HFF-Myc (cell line): ENCODE results near the gene RPL37.
"Not testable (repeated sequence)": the region's sequence is repeated elsewhere in the genome, so short reads cannot be mapped to it uniquely, and the experiment has no call there.

Experiments
- DNase-seq: peaks from one replicate; pipeline ENCODE4 v3.0.0-alpha.2; 2011; ENCODE audit warnings: low read depth; ENCODE audit errors: extremely low read depth
- H3K4me3 ChIP-seq: replicated peaks from 2 replicates; pipeline ENCODE4 v1.5.1; 2011; ENCODE audit warnings: low read depth, mild to moderate bottlenecking, control low read depth, low read length
- TF ChIP-seq, protein P1 (sequence below): IDR thresholded peaks from 2 replicates; pipeline ENCODE4 v1.5.1; 2012; ENCODE audit warnings: mild to moderate bottlenecking, low read depth, low read length, control low read depth; ENCODE audit errors: missing control alignments

RPL37 gene

DNA sequence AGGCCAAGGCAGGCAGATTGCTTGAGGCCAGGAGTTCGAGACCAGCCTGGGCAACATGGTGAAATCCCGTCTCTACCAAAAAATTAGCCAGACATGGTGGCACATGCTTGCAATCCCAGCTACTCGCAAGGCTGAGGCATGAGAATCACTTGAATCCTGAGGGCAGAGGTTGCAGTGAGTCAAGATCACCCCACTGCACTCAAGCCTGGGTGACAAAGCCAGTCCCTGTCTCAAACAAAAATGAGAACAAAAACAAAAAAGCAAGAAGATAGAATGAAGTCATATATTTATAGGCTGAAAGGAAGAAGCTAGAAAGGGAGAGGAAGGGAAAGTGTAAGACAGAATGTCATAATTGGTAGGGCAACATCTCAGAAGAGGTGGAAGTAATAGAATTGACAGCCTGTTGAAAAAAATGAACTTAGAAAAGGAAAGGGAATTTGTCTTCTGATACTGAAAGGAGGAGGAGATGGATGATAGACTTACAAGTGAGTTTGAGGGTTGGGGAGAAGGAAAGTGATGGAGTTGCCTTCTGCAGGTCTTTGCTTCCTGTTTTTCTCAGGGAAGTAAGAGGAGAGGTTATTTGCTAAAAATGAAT is 38.4 kb upstream of the RPL37 start:
- H3K4me3 ChIP-seq = no peak overlapping the region
- no peak for DNase-seq
- TF ChIP-seq, protein P1, sequence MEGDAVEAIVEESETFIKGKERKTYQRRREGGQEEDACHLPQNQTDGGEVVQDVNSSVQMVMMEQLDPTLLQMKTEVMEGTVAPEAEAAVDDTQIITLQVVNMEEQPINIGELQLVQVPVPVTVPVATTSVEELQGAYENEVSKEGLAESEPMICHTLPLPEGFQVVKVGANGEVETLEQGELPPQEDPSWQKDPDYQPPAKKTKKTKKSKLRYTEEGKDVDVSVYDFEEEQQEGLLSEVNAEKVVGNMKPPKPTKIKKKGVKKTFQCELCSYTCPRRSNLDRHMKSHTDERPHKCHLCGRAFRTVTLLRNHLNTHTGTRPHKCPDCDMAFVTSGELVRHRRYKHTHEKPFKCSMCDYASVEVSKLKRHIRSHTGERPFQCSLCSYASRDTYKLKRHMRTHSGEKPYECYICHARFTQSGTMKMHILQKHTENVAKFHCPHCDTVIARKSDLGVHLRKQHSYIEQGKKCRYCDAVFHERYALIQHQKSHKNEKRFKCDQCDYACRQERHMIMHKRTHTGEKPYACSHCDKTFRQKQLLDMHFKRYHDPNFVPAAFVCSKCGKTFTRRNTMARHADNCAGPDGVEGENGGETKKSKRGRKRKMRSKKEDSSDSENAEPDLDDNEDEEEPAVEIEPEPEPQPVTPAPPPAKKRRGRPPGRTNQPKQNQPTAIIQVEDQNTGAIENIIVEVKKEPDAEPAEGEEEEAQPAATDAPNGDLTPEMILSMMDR = no peak

DNA sequence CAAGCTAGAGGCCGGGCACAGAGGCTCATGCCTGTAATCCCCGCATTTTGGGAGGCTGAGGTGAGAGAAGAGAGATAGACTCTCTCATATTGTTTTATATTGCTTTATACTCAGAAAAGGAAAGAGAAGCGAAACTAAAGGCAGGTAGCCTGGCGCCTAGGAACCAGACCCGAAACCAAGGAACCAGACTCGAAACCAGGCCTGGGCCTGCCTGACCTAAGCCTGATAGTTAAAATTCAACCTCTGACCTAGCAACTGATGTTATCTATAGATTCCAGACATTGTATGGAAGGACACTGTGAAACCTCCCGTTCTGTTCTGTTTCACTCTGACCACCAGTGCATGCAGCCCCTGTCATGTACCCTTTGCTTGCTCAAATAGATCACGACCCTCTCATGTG is 37.2 kb upstream of the RPL37 start:
- H3K4me3 ChIP-seq, DNase-seq: not testable (repeated sequence)

DNA sequence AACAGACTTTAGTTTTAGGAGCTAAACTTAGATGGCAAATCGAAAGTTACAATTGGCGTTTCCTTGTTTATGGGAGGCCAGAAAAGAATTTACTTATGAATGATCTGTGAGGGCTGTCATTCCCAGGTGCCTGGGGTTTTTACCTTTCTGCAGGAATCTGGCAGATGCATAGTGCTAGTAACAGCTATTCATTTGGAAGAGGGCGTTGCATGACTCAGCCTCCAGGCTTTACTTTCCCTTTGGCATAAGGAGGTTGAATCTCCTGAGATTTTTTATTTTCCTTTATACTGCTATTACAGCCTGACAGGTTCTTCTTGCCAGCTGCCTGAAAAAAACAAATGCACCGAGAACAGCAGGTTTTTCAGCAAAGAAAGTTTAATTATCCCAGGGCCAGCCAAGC is 36.2 kb upstream of the RPL37 start:
- no peak overlapping the region for H3K4me3 ChIP-seq
- TF ChIP-seq, protein P1 = no peak
- no peak for DNase-seq

DNA sequence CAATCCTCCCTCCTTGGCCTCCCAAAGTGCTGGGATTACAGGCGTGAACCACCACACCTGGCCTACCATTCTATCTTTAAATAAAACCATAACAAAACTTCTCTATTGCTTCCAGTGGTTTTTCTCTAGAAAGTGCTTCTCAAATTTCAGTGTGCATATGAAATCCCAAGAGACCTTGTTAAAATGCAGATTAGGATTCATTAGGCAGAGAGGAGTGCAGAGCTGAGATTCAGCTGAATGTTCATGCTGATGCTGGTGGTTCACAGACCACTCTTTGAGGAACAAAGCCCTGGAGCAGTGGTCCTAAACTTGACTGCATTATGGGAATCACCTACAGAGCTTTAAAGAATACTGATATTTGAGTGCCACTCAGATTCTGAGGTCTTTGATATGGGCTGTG is 34.4 kb upstream of the RPL37 start:
- no peak overlapping the region for H3K4me3 ChIP-seq
- no peak for DNase-seq
- TF ChIP-seq, protein P1 = no peak

DNA sequence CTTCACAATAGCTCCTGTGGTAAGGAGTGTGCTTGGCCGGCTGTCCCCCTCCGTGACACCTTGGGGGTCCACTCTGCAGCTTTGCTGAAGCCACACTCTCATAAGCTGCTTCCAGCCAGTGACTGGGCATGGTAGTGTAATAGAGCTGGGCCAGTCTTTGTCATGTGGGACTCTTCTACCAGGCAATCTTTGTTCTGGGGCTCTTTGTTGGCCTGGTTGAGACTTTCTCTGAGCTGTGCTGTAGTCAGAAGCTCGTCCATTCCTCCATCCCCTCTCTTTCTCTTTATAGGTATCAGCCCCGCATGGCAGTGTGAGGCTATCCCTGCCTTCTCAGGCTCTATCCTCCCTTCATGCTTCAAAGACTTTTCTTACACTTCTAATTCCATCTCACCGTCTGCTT is 31.8 kb upstream of the RPL37 start:
- H3K4me3 ChIP-seq = no peak overlapping the region
- TF ChIP-seq, protein P1 = no peak
- no peak for DNase-seq

DNA sequence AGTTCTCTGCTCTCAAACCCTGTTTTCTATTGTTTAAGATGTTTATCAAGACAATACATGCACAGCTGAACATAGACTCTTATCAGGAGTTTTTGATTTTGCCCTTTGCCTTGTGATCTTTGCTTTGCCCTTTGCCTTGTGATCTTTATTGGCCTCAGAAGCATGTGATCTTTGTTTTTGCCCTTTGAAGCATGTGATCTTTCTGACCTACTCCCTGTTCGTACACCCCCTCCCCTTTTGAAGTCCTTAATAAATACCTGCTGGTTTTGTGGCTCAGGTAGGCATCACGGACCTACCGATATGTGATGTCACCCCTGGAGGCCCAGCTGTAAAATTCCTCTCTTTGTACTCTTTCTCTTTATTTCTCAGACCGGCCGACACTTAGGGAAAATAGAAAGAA is 30.0 kb upstream of the RPL37 start:
- not testable (repeated sequence) for H3K4me3 ChIP-seq, DNase-seq

DNA sequence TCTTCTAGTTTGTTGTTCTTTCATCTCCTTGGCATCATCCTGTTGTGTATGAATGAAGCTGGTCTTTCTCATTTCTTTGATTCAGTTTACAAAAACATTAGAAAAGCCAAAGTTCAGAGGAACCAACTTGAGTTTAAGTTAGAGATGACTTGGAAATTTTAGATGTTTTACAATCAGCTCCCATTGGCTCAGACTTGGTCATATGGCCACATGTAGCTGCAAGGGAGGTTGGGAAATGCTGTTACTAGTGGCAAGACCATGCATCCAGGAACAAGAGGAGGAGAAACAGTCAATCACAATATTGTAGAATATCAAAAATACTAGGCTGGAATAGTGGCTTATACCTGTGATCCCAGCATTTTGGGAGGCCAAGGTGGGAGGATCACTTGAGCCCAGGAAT is 25.7 kb upstream of the RPL37 start:
- no peak overlapping the region for H3K4me3 ChIP-seq
- TF ChIP-seq, protein P1 = no peak

DNA sequence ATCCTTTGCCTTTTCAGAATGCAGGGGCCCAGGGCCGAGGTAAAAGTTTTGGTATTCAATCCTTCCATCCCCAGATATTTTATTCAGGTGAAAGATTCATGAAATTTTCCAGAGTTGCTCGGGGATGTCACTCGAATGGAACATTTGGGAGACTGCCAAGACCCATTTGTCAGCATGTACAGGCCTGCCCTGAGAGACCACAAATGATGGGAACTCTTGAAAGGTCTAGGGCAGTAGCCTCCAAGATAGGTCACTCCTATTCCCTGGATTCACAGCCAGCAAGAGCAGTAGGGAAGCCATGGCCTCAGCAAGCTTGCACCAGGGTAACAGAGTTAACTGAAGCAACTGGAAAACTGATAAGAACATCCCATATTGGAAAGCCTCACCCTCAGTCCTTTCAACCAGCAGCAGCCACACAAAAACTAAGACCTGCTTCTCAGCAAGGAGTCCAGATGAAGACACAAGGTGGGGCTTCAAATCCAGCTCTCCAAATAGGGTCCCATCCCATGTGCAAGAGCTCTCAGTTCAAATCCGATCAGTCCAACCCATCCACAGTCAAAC is 18.7 kb upstream of the RPL37 start:
- no peak overlapping the region for H3K4me3 ChIP-seq
- no peak for DNase-seq
- TF ChIP-seq, protein P1 = no peak

More for the DNA sequence above, 25.7 kb upstream of the RPL37 start:
- DNase-seq = no peak
